Upper lobe of left lung (tissue), 4 donors: ENCODE measurements around the gene VENTX.

Experiments
- CTCF ChIP-seq, 6 experiments: fragments of 450-650 bp in 4 of 6; fragments of 200-600 bp in 2 of 6; sonication (generic) in 2 of 6; IDR thresholded peaks; one replicate each; pipeline ENCODE4 v1.5.1; 2016 to 2019; ENCODE audit warnings: antibody characterized with exemption in 6 of 6
- POLR2A ChIP-seq, 4 donors: fragments of 450-650 bp; IDR thresholded peaks; one replicate each; pipeline ENCODE4 v1.5.1; 2016 to 2017; ENCODE audit warnings: antibody characterized with exemption in 4 of 4, mild to moderate bottlenecking in 2 of 4
- POLR2AphosphoS5 ChIP-seq, 2 donors: sonication (generic); formaldehyde crosslinking; IDR thresholded peaks; one replicate each; pipeline ENCODE4 v1.5.1; 2017; ENCODE audit warnings: antibody characterized with exemption in 2 of 2

DNA sequence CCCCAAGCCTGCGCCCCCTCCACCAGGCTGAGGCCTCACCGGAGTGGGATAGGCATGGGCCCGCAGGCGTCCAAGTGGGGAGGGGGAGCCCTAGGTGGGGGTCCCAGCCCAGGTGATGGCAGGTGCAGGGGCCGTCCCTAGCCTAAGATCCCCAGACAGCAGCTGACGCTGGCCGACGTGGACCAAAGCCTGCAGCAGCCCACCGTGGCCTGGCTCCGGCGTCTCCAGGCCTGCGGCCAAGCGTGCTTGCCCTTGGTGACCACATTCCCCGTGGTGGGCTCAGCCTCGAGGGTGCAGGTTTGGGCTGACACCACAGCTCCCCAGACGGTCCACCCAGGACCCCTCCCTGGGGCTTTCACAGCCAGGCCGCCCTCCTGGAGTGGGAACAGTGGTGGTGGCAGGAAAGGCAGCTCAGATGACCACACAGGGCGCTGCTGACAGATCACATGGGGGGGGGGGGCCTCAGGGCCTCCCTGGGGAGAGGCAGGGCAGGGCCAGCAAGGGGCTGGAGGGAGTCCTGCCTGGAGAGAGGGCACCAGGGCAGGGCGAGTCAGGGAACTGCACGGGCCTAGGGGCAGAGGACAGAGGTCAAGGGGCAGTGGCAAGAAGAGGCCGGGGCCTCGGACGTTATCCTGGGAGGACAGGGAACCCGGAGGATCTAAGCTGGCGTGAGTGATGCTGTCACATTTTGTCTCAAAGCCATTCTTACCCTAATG, 39.8 kb downstream of the VENTX start:
- TF ChIP-seq CTCF (IDR thresholded peaks at IDR 0.05) = no peak
- no peak for TF ChIP-seq POLR2A (IDR thresholded peaks at IDR 0.05)
- TF ChIP-seq POLR2AphosphoS5 (IDR thresholded peaks at IDR 0.05) = no peak
